ENCODE data around the gene ADAM15.

The ADAM15 gene

GRCh38 chr1:155062151-155062686 lies 11.1 kb downstream of the ADAM15 start:
- TF ChIP-seq CTCF (IDR thresholded peaks at IDR 0.05; ENCODE audit: borderline replicate concordance, insufficient read depth, low read depth, low read length): no peak
- H3K4me3 ChIP-seq (ENCODE audit: low read depth, low read length): no peak overlapping the region

- H3K4me3 ChIP-seq (ENCODE audit: low read depth, low read length): peak overlapping the region; percentile 89
- peak; percentile 99 for TF ChIP-seq CTCF (IDR thresholded peaks at IDR 0.05; ENCODE audit: borderline replicate concordance, insufficient read depth, low read depth, low read length)
These were observed 11.7 kb downstream of the ADAM15 start for GRCh38 chr1:155062702-155063411.

GRCh38 chr1:155063550-155064110 lies 12.5 kb downstream of the ADAM15 start, which contains the start of gene EFNA4:
Gene EFNA4 (plus strand): TSS chr1:155063740. CDS start chr1:155063824, 84 bp downstream.
- peak within 1 kb of the TSS; percentile 89 for H3K4me3 ChIP-seq (ENCODE audit: low read depth, low read length)
- TF ChIP-seq CTCF (IDR thresholded peaks at IDR 0.05; ENCODE audit: borderline replicate concordance, insufficient read depth, low read depth, low read length): no peak

- no peak for TF ChIP-seq CTCF (IDR thresholded peaks at IDR 0.05; ENCODE audit: borderline replicate concordance, insufficient read depth, low read depth, low read length)
- peak overlapping the region; percentile 89 for H3K4me3 ChIP-seq (ENCODE audit: low read depth, low read length)
These were observed 13.2 kb downstream of the ADAM15 start for GRCh38 chr1:155064111-155064831.

- no peak overlapping the region for H3K4me3 ChIP-seq (ENCODE audit: low read depth, low read length)
- TF ChIP-seq CTCF (IDR thresholded peaks at IDR 0.05; ENCODE audit: borderline replicate concordance, insufficient read depth, low read depth, low read length): no peak
These were observed 13.8 kb downstream of the ADAM15 start for GRCh38 chr1:155064832-155065429.

GRCh38 chr1:155066777-155067176 lies 15.7 kb downstream of the ADAM15 start:
- no peak for TF ChIP-seq CTCF (IDR thresholded peaks at IDR 0.05; ENCODE audit: borderline replicate concordance, insufficient read depth, low read depth, low read length)
- no peak overlapping the region for H3K4me3 ChIP-seq (ENCODE audit: low read depth, low read length)
